ENCODE data around the gene PALD1. TPM values are rescaled to one million over a fixed set of nuclear protein-coding genes. Genes with fewer than 3 reads are reported as not detected.

PALD1 gene
- polyA plus RNA-seq, 3 donors, result 0.04 to 0.11 TPM; not detected in 1

DNA sequence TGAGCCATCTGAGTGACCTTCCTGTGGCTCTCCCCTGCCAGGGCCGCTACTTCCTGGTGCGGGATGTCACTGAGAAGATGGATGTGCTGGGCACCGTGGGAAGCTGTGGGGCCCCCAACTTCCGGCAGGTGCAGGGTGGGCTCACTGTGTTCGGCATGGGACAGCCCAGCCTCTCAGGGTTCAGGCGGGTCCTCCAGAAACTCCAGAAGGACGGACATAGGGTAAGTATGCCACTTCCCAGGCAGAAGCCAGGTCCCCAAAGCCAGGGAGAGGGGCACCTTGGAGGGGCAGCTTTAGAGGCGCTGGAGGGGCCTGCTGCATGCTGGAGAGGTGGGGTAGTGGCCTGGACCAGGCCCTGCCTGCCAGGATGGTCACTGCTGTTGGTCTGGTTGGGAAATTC, 51.3 kb downstream of the PALD1 start:
- no peak overlapping the region for H2AFZ ChIP-seq (ENCODE audit: insufficient read depth, low read depth, low read length, poor library complexity, severe bottlenecking)
- H3K27me3 ChIP-seq (ENCODE audit: control insufficient read depth in 2 of 2, insufficient read depth in 2 of 2, low read length in 2 of 2), result no peaks in the 10 kb centered on the region

GRCh38 chr10:70530315-70530714, 51.7 kb downstream of the PALD1 start:
- H3K27ac ChIP-seq (ENCODE audit: low read depth in 1 of 2, low read length in 2 of 2), result no peak overlapping the region
- H3K4me1 ChIP-seq (ENCODE audit: control insufficient read depth in 1 of 2, insufficient read depth in 2 of 2, low read length in 2 of 2), result no peaks in the 10 kb centered on the region
- TF ChIP-seq CTCF (IDR thresholded peaks at IDR 0.05), result no peak
- Mint-ChIP-seq H3K4me3 (no peak overlapping the region), H3K4me1 (no peaks in the 10 kb centered on the region), H3K36me3 (no peaks in the 10 kb centered on the region), H3K9me3 (peaks cover 0 to 2% (median 0%) of the 10 kb centered on the region in 7 donors), H3K27me3 (ENCODE audit: low read depth in 3 of 3) (peaks cover 0 to 2% (median 1%) of the 10 kb centered on the region in 3 donors), H3K27ac (no peak overlapping the region)
- 81% methylated on average over 5 of the region's 6 CpGs for WGBS (ENCODE audit: insufficient coverage)
- H3K36me3 ChIP-seq (replicated peaks in 1 of 2; ENCODE audit: control insufficient read depth in 1 of 2, insufficient read depth in 2 of 2, low read length in 2 of 2), result no peaks in the 10 kb centered on the region
- no peak overlapping the region for H3K9ac ChIP-seq (ENCODE audit: insufficient read depth, low read length, poor library complexity, severe bottlenecking)
- intact Hi-C loops (cut with micrococcal nuclease), result no loop called here
- H3K27me3 ChIP-seq (ENCODE audit: control insufficient read depth in 2 of 2, insufficient read depth in 2 of 2, low read length in 2 of 2), result no peaks in the 10 kb centered on the region
- no peak overlapping the region for H3K4me2 ChIP-seq (replicated peaks; ENCODE audit: extremely low read depth, low read length, poor library complexity, severe bottlenecking)
- no peak for DNase-seq
- no peaks in the 10 kb centered on the region for H4K20me1 ChIP-seq (ENCODE audit: insufficient read depth, low read length)
- no peaks in the 10 kb centered on the region for H3K9me3 ChIP-seq (replicated peaks in 1 of 2; ENCODE audit: control insufficient read depth in 1 of 2, insufficient read depth in 1 of 2, low read length in 2 of 2)
- no peak overlapping the region for H2AFZ ChIP-seq (ENCODE audit: insufficient read depth, low read depth, low read length, poor library complexity, severe bottlenecking)
- H3K4me3 ChIP-seq (replicated peaks in 1 of 3; ENCODE audit: low read depth in 2 of 3, low read length in 3 of 3), result no peak overlapping the region
- H3K79me2 ChIP-seq (ENCODE audit: insufficient read depth, low read length), result no peaks in the 10 kb centered on the region

More for the DNA sequence above, 51.3 kb downstream of the PALD1 start:
- Mint-ChIP-seq H3K4me3 (no peak overlapping the region), H3K9me3 (peaks cover 0 to 2% (median 0%) of the 10 kb centered on the region in 7 donors), H3K36me3 (no peaks in the 10 kb centered on the region), H3K27ac (no peak overlapping the region), H3K27me3 (ENCODE audit: low read depth in 3 of 3) (peaks cover 0 to 2% (median 1%) of the 10 kb centered on the region in 3 donors), H3K4me1 (no peaks in the 10 kb centered on the region)
- intact Hi-C loops (cut with micrococcal nuclease), result no loop called here
- no peak overlapping the region for H3K4me3 ChIP-seq (replicated peaks in 1 of 3; ENCODE audit: low read depth in 2 of 3, low read length in 3 of 3)
- no peaks in the 10 kb centered on the region for H4K20me1 ChIP-seq (ENCODE audit: insufficient read depth, low read length)
- H3K27ac ChIP-seq (ENCODE audit: low read depth in 1 of 2, low read length in 2 of 2), result no peak overlapping the region
- TF ChIP-seq CTCF (IDR thresholded peaks at IDR 0.05), result no peak
- no peaks in the 10 kb centered on the region for H3K79me2 ChIP-seq (ENCODE audit: insufficient read depth, low read length)
- H3K36me3 ChIP-seq (replicated peaks in 1 of 2; ENCODE audit: control insufficient read depth in 1 of 2, insufficient read depth in 2 of 2, low read length in 2 of 2), result no peaks in the 10 kb centered on the region
- no peaks in the 10 kb centered on the region for H3K4me1 ChIP-seq (ENCODE audit: control insufficient read depth in 1 of 2, insufficient read depth in 2 of 2, low read length in 2 of 2)
- 25% methylated on average over 8 of the region's 8 CpGs for WGBS (ENCODE audit: insufficient coverage)
- H3K9me3 ChIP-seq (replicated peaks in 1 of 2; ENCODE audit: control insufficient read depth in 1 of 2, insufficient read depth in 1 of 2, low read length in 2 of 2), result no peaks in the 10 kb centered on the region
- no peak overlapping the region for H3K9ac ChIP-seq (ENCODE audit: insufficient read depth, low read length, poor library complexity, severe bottlenecking)
- DNase-seq, result no peak
- no peak overlapping the region for H3K4me2 ChIP-seq (replicated peaks; ENCODE audit: extremely low read depth, low read length, poor library complexity, severe bottlenecking)
